GM23338 (cell line): ENCODE data around the gene UBAP1L. TPM values are rescaled to one million over a fixed set of nuclear protein-coding genes. Genes with fewer than 3 reads are reported as not detected.

Experiments
- ATAC-seq: fragments of 200-7000 bp; cut with Tn5 transposase; 3 replicates; pipeline ENCODE4 v1.9.1; 2020
- DNase-seq: peaks from one replicate; pipeline ENCODE4 v3.0.0-alpha.2; 2015; ENCODE audit warnings: low spot score
- H2AFZ ChIP-seq: fragments of 200-600 bp; sonication (generic); 2 replicates; pipeline ENCODE4 v1.8.0; 2016; ENCODE audit warnings: antibody characterized with exemption, mild to moderate bottlenecking, moderate library complexity
- H3F3A ChIP-seq: fragments of 200-600 bp; sonication (generic); replicated peaks from 2 replicates; pipeline ENCODE4 v1.8.0; 2017; ENCODE audit warnings: antibody characterized with exemption, mixed run types, low read depth
- H3K27ac ChIP-seq: fragments of 200-600 bp; sonication (generic); 2 replicates; pipeline ENCODE4 v1.6.1; 2016; ENCODE audit warnings: low read depth
- H3K27me3 ChIP-seq: fragments of 200-600 bp; sonication (generic); 2 replicates; pipeline ENCODE4 v1.8.0; 2016; ENCODE audit warnings: mild to moderate bottlenecking, mixed run types, moderate library complexity; ENCODE audit not compliant: insufficient read depth
- H3K36me3 ChIP-seq: fragments of 200-600 bp; sonication (generic); 2 replicates; pipeline ENCODE4 v1.8.0; 2016; ENCODE audit warnings: mild to moderate bottlenecking; ENCODE audit not compliant: insufficient read depth
- H3K4me1 ChIP-seq: fragments of 200-600 bp; sonication (generic); 2 replicates; pipeline ENCODE4 v1.8.0; 2016; ENCODE audit warnings: mild to moderate bottlenecking, moderate library complexity; ENCODE audit not compliant: insufficient read depth
- H3K4me2 ChIP-seq: fragments of 200-600 bp; sonication (generic); 2 replicates; pipeline ENCODE4 v1.7.1; 2017; ENCODE audit warnings: mixed run types
- H3K4me3 ChIP-seq: fragments of 200-600 bp; sonication (generic); 2 replicates; pipeline ENCODE4 v1.6.1; 2016; ENCODE audit warnings: mixed run types
- H3K79me2 ChIP-seq: fragments of 200-600 bp; sonication (generic); replicated peaks from 2 replicates; pipeline ENCODE4 v1.8.0; 2017; ENCODE audit warnings: mild to moderate bottlenecking; ENCODE audit not compliant: insufficient read depth
- H3K9me2 ChIP-seq: fragments of 200-600 bp; sonication (generic); 2 replicates; pipeline ENCODE4 v1.8.0; 2017; ENCODE audit not compliant: insufficient read depth
- H4K20me1 ChIP-seq: fragments of 200-600 bp; sonication (generic); replicated peaks from 2 replicates; pipeline ENCODE4 v1.8.0; 2017; ENCODE audit warnings: mild to moderate bottlenecking; ENCODE audit not compliant: insufficient read depth
- H3K27ac Mint-ChIP-seq: 2 replicates; pipeline ENCODE4 v1.8.0; 2020; ENCODE audit warnings: inconsistent platforms, mild to moderate bottlenecking, moderate library complexity, mixed read lengths
- H3K27me3 Mint-ChIP-seq: 3 replicates; pipeline ENCODE4 v1.8.0; 2022; ENCODE audit warnings: low read depth, mild to moderate bottlenecking, moderate library complexity, mixed read lengths, inconsistent platforms; ENCODE audit not compliant: insufficient read depth, poor library complexity
- H3K36me3 Mint-ChIP-seq: 3 replicates; pipeline ENCODE4 v1.8.0; 2021; ENCODE audit warnings: low read depth, mild to moderate bottlenecking, inconsistent platforms, moderate library complexity, mixed read lengths
- H3K4me1 Mint-ChIP-seq: 3 replicates; pipeline ENCODE4 v1.8.0; 2020; ENCODE audit warnings: mild to moderate bottlenecking, inconsistent platforms, mixed read lengths
- H3K4me3 Mint-ChIP-seq: 3 replicates; pipeline ENCODE4 v1.8.0; 2021; ENCODE audit warnings: moderate library complexity, mild to moderate bottlenecking, inconsistent platforms, mixed read lengths
- H3K9me3 Mint-ChIP-seq: 3 replicates; pipeline ENCODE4 v1.8.0; 2020; ENCODE audit warnings: moderate library complexity, mild to moderate bottlenecking, inconsistent platforms, mixed read lengths
- CREB1 ChIP-seq: fragments of 250-450 bp; sonication (Bioruptor Pico); IDR thresholded peaks from 2 replicates; pipeline ENCODE4 v1.5.0; 2020; ENCODE audit warnings: low read depth, mild to moderate bottlenecking, moderate library complexity
- CTCF ChIP-seq, 2 experiments: fragments of 200-600 bp in 1 of 2; sonication (generic) in 1 of 2; conservative IDR thresholded peaks; 2 replicates each; pipeline versions ENCODE4 v1.5.1 to v1.6.1; 2016 to 2017; ENCODE audit warnings: antibody characterized with exemption in 2 of 2, low read depth in 2 of 2, mild to moderate bottlenecking in 2 of 2, moderate library complexity in 1 of 2
- ETS1 ChIP-seq: IDR thresholded peaks from 2 replicates; pipeline ENCODE4 v1.6.1; 2016; ENCODE audit warnings: antibody characterized with exemption
- EZH2 ChIP-seq: fragments of 200-600 bp; sonication (generic); IDR thresholded peaks from one replicate; pipeline ENCODE4 v1.8.0; 2017; ENCODE audit warnings: antibody characterized with exemption, mild to moderate bottlenecking, low read depth; ENCODE audit not compliant: unreplicated experiment
- EZH2phosphoT487 ChIP-seq: fragments of 200-600 bp; sonication (generic); IDR thresholded peaks from one replicate; pipeline ENCODE4 v1.8.1; 2018; ENCODE audit warnings: antibody characterized with exemption; ENCODE audit not compliant: unreplicated experiment
- JUNB ChIP-seq: IDR thresholded peaks from one replicate; pipeline ENCODE4 v1.6.1; 2016; ENCODE audit warnings: antibody characterized with exemption; ENCODE audit not compliant: unreplicated experiment
- NANOG ChIP-seq: IDR thresholded peaks from 2 replicates; pipeline ENCODE4 v1.6.1; 2016; ENCODE audit warnings: antibody characterized with exemption, borderline replicate concordance
- POLR2AphosphoS5 ChIP-seq: IDR thresholded peaks from 2 replicates; pipeline ENCODE4 v1.6.1; 2016; ENCODE audit warnings: antibody characterized with exemption, low read depth
- REST ChIP-seq: IDR thresholded peaks from one replicate; pipeline ENCODE4 v1.6.1; 2018; ENCODE audit warnings: antibody characterized with exemption; ENCODE audit not compliant: unreplicated experiment
- ZNF114 ChIP-seq: fragments of 250-450 bp; sonication (Bioruptor Pico); IDR thresholded peaks from 2 replicates; pipeline ENCODE4 v1.5.0; 2020; ENCODE audit warnings: mild to moderate bottlenecking, moderate library complexity
- ZNF331 ChIP-seq: fragments of 250-450 bp; sonication (Bioruptor Pico); IDR thresholded peaks from 2 replicates; pipeline ENCODE4 v1.5.0; 2020; ENCODE audit warnings: low read depth, mild to moderate bottlenecking, moderate library complexity
- ZNF462 ChIP-seq: fragments of 250-450 bp; sonication (Bioruptor Pico); IDR thresholded peaks from 2 replicates; pipeline ENCODE4 v1.5.0; 2020; ENCODE audit warnings: mild to moderate bottlenecking, moderate library complexity
- polyA plus RNA-seq: library from polyadenylated mRNA; unstranded; fragments of >200 nt; fragmentation: Nextera tagmentation; extraction: Ambion mirVana; gene quantifications from 2 replicates; pipeline ENCODE4 v1.2.1, GENCODE V29; 2016
- total RNA-seq: library from RNA; depleted of rRNA; stranded (reverse); fragments of >200 nt; shearing (Covaris generic); gene quantifications from 2 replicates; pipeline ENCODE4 v1.2.3, GENCODE V29; 2014

The UBAP1L gene
- total and polyA plus RNA-seq, 2 experiments from 2014 or later: 0.53 to 1.5 TPM

GRCh38 chr15:65096481-65097385, 18.3 kb downstream of the UBAP1L start (continued):
- TF ChIP-seq ZNF462 (CRISPR knock-in tag): no peak

- Histone ChIP-seq H3K79me2 (no peaks in the 10 kb centered on the region), H3F3A (no peaks in the 10 kb centered on the region), H3K27me3 (no peaks in the 10 kb centered on the region), H3K4me1 (no peaks in the 10 kb centered on the region), H3K4me3 (no peak overlapping the region), H2AFZ (no peak overlapping the region), H3K36me3 (no peaks in the 10 kb centered on the region), H3K9me2 (no peaks in the 10 kb centered on the region), H4K20me1 (no peaks in the 10 kb centered on the region), H3K27ac (no peak overlapping the region), H3K4me2 (no peak overlapping the region)
- no peaks in the 10 kb centered on the region; the same call in 2 of the 3 replicates for H3K4me1 Mint-ChIP-seq
- DNase-seq (no peak), ATAC-seq (no peak)
- peaks cover 9% of the 10 kb centered on the region for H3K27me3 Mint-ChIP-seq
- H3K27ac Mint-ChIP-seq: no peak overlapping the region
- no peaks in the 10 kb centered on the region for H3K9me3 Mint-ChIP-seq
- no peak overlapping the region for H3K4me3 Mint-ChIP-seq
- H3K36me3 Mint-ChIP-seq: no peaks in the 10 kb centered on the region
- TF ChIP-seq CTCF (conservative IDR thresholded peaks at IDR 0.05; ENCODE audit: low read depth in 2 of 2) (no peak), ETS1 (no peak), ZNF114 (CRISPR knock-in tag) (no peak), JUNB (no peak), POLR2AphosphoS5 (no peak), EZH2 (no peak), EZH2phosphoT487 (no peak), ZNF331 (no peak), REST (no peak), NANOG (no peak), CREB1 (CRISPR knock-in tag) (no peak)
Observed at GRCh38 chr15:65095747-65096104, 19.3 kb downstream of the UBAP1L start.
